ENCODE measurements around the gene PATE3.
A peak's percentile ranks its signal among the peaks of the same experiment; 100 is the strongest.

Gene PATE3, protein sequence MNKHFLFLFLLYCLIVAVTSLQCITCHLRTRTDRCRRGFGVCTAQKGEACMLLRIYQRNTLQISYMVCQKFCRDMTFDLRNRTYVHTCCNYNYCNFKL

DNA sequence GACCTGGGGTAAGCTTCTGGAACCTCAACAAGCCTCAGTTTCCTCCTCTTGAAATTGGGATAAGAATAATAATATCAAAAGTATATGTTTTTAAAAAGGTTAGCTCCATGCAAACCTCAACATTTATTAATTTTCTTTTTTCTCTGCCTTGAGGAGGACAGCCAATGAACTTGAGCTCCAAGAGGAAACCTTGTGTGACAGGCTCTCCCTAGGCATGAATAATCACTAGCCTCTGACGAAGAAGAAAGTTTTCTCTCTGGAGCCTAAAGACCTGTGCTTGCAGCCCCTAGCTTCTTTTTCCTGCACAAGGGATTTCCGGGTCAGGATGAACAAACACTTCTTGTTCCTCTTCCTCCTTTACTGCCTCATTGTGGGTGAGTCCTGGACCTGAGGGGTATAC lies at the start of gene PATE3:
Gene PATE3, plus strand, starts transcription at position 301 of the 400 bp plus-strand sequence. Its CDS starts 25 bp downstream, at position 326.
- DNase-seq: no peak

DNA sequence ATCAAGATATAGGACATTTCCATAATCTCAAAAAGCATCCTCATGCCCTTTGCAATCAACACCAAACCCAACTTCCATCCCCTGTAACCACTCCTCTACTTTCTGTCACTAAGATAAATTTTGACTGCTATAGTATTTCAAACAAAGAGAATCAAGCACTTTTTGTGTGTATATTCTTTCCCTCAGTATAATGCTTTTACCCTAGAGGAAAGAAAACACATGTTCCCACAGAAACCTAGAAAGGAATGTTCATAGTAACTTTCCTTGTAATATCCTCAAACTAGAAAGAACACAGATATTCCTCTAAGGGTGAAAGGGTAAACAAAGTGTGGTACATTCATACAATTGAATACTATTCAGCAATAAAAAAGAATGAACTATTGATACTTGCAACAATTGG lies 47.3 kb upstream of the PATE3 start:
- no peak for DNase-seq

DNA sequence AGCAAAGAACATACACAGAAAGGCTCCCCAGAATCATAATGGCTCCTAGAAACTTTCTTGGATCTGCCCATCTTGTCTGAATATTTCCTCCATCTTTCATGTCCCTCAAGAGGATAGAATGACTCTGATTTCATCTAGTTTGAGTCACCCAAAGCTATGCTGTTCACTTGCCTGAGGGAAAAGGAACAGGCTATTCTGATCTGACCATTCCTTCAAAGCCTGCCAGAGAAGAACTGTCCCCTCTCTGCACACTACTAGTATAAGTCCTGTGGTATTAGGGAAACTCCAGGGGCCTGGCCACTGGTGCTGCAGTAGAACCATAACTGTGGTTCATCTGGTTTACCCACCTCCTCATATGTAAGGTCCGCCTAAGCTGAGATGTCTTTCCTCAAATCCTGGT lies 44.2 kb upstream of the PATE3 start:
- peak; percentile 8 for DNase-seq

GRCh38 chr11:125745979-125746378 lies 41.9 kb upstream of the PATE3 start, which contains the start of gene PATE1:
Gene PATE1 (plus strand): TSS chr11:125746279. CDS start chr11:125746305, 26 bp downstream.
- no peak for DNase-seq

DNA sequence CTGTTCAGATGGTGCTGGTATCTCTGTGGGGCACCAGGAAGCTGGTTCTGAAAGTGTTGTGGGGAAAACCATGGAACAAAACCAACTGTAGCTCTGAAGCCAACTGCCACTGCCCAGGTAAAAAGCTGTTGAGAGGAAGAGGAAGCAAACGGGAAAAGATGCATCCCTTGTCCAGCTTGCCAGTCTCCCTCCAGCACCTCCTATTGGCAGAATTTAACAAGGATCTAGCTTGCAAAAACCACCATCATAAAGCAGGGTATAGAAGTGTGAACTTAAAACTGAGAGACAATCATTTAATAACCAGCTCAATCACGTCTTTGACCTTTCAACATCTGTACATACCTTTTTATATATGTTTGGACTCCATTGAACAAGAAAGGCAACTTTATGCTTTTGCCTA lies 37.3 kb upstream of the PATE3 start:
- no peak for DNase-seq

- no peak for DNase-seq
Measured at GRCh38 chr11:125756050-125756449, 31.9 kb upstream of the PATE3 start.

DNA sequence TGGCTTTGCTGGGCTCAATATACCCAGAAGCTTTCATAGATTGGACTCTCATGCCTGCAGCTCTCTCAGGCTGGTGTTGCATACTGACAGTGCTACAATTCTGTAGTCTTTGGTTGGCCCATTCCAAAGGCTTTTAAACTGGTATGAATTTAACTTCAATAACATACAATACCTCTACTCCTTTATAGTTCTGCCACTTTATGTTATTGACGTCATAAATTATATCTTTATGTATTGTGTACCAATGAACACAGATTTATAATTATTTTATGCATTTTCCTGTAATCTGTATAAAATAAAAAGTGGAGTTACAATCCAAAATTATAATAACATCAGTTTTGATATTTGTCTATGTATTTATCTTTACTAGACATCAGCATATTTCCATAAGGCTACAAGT lies 25.5 kb upstream of the PATE3 start:
- no peak for DNase-seq

GRCh38 chr11:125763483-125763882 lies 24.4 kb upstream of the PATE3 start:
- DNase-seq: no peak

DNA sequence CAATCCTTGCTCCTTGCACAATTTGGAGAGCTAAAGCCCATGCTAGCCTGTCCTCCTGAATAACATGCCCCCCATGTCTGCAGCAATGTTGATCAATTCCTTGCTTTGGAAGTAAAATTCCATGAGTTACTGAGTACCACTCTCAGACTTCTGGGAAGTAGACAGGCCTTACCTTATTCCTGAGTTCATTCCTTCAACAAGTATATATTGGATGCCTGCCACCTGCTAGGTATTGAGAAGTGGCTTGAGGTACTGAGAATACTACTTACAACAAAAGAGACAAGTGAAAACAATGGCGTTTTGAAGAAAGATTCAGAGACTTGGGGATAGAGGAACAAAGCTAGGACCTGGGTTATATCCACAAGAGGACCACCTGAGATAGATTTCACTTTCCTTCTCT lies 21.7 kb upstream of the PATE3 start:
- DNase-seq: no peak

DNA sequence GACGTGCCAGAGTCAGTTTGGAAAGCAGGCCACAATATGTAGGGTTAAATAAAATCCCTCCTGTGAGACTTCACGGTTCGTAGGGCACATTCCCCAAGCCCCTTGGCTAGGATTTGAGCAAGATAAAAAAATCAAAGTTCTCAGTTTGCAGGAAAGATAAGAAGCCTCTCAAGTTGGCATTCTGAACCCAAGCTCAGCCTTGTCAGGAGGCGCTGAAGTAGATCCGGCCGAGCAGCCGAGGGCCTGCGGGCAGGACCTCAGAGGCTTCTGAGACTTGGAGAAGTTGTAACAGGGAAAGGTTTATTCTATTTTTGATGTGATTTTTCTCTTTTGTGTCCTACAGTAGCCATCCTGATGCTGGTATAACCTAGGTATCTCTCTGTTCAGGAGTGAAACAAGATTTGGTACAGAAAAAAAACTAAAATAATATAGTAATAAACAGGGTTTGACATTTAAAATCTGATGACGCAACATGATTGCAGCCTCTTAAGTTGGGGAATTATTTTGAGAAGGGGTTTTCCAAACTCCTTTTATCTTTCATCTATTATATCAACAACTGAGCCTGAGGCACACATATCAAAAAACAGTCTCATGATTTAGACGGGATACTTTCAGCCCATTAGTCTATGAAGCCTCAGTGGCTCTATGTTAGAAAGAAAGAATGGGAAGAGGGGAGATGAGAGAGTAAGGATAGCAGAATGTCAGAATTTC lies 19.4 kb upstream of the PATE3 start:
- DNase-seq: no peak

DNA sequence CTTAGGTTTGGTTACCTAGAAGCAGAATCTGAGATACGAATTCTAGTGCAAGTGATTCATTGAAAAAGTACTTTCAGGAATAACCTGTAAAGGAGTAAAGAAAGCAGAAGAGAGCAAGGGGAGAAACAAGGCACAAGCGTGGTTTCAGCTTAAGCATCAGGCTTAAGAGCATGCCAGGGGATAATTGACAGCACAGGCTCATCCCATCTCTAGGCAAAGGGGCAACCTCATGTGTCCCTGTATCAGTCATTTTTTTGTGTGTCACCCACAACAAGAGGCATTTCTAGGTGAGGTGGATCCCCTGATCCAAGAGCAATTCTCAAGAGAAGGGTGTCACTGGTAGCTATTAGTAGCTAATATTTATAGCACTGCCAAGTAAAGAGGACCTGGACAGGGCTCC lies 17.3 kb upstream of the PATE3 start:
- DNase-seq: no peak

DNA sequence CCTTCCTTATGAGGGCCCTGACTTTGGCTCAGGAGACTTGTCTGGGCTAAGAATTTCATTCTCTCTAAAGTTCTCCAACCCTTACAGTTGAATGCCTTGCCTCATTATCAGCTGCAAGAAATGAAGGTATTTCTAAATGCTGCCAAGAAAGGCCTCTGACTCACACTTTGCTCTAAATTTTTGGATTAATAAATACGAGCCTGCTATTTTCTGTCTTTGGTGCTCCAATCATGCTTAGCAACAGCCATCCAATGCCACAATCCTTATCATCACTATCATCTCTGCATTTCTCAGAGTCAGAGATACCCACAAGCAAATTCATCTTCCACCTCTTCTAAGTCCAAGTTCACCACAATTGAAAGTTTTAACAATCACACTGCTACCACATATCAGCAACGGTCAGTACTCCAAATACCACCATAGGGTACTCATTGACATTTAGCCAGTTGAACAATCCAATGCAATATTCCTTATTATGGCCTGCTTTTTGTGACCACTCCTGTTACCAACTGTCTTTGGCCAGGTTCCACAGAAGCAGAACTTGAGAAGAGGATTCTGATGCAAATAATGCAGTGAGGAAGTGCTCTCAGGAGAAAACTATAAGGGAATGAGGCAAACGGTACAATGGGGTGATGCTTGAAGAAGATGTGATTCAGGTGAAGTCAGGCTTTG lies 15.0 kb upstream of the PATE3 start:
- peak; percentile 83 for DNase-seq

DNA sequence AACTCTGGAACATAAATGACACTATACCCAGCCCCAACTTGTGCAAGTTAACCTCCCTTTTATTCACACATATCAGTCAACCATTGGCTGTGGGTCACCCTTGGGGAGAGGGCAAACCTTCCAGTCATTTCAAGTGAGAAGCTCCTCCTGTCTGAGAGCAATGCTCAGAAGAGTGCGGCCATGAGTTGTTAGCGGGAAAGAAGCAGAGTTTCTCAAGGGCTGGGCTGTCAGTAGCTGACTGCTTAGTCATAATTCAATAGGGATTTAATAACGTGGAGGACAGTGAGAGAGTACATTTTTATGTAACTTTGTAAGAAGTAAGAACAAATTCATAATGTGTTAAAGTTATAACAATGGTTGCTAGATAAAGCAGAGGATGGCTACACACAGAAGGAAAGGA lies 14.4 kb upstream of the PATE3 start:
- peak; percentile 35 for DNase-seq

GRCh38 chr11:125777309-125777708 lies 10.6 kb upstream of the PATE3 start:
- peak; percentile 76 for DNase-seq

- DNase-seq: no peak
Measured at GRCh38 chr11:125778728-125779127, 9.2 kb upstream of the PATE3 start, which contains the start of gene PATE2. Gene PATE2 (minus strand): TSS chr11:125778828. CDS start chr11:125778773, 55 bp downstream.

- DNase-seq: no peak
Measured at GRCh38 chr11:125784678-125785077, 3.2 kb upstream of the PATE3 start.

GRCh38 chr11:125790825-125791224 lies 2.9 kb downstream of the PATE3 start:
- DNase-seq: no peak

- no peak for DNase-seq
Measured at GRCh38 chr11:125797641-125798040, 9.7 kb downstream of the PATE3 start.

- no peak for DNase-seq
Measured at GRCh38 chr11:125799808-125800207, 11.9 kb downstream of the PATE3 start.

DNA sequence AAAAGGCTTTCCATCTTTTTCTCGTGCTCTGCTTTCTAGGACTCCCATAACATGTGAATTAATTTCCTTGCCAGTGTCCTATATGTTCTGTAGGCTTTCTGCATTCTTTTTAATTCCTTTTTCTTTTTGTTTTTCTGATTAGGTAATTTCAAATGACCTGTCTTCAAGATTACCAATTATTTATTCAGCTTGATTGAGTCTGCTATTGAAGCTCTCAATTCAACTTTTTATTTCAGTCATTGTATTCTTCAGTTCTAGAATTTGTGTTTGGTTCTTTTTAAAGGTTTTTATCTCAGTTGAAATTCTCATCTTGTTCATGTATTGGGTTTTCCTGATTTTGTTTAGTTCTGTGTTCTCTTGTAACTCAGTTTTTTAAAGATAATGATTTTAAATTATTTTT lies 14.5 kb downstream of the PATE3 start:
- no peak for DNase-seq

GRCh38 chr11:125807909-125808308 lies 20.0 kb downstream of the PATE3 start:
- peak; percentile 41 for DNase-seq

GRCh38 chr11:125833016-125833415 lies 45.1 kb downstream of the PATE3 start, which contains the start of gene PATE4:
Gene PATE4 (plus strand): TSS chr11:125833316. CDS start chr11:125833360, 44 bp downstream.
- no peak for DNase-seq

- DNase-seq: no peak
Measured at GRCh38 chr11:125835748-125836147, 47.8 kb downstream of the PATE3 start.

Measured in EL (cell line).